Ovary (tissue), 9 donors: ENCODE measurements around the gene ANKRD10. TPM values are rescaled to one million over a fixed set of nuclear protein-coding genes. Genes with fewer than 3 reads are reported as not detected.

ENCODE experiments used
- DNase-seq, 5 donors: peaks; one replicate each; pipeline ENCODE4 v3.0.0-alpha.2; 2019 to 2020
- H3K27ac ChIP-seq, 2 donors: fragments of 200-600 bp; one replicate each; pipeline versions ENCODE4 v1.5.1 to v1.8.0; 2019 to 2022
- H3K27me3 ChIP-seq: fragments of 200-600 bp; one replicate; pipeline ENCODE4 v1.8.0; 2022
- H3K36me3 ChIP-seq: fragments of 200-600 bp; sonication (generic); one replicate; pipeline ENCODE4 v1.5.1; 2019
- H3K4me1 ChIP-seq: one replicate; pipeline ENCODE4 v1.8.1; 2013; ENCODE audit warnings: mild to moderate bottlenecking, moderate library complexity; ENCODE audit not compliant: insufficient read depth
- H3K4me3 ChIP-seq: fragments of 200-600 bp; sonication (generic); one replicate; pipeline ENCODE4 v1.5.1; 2017
- H3K9me3 ChIP-seq, 2 donors: fragments of 200-600 bp in 1 of 2; sonication (generic) in 1 of 2; one replicate each; pipeline versions ENCODE4 v1.5.1 to v1.8.1; 2013 to 2019; ENCODE audit warnings: mild to moderate bottlenecking in 1 of 2, moderate library complexity in 1 of 2
- CTCF ChIP-seq, 3 donors: fragments of 450-650 bp in 2 of 3; fragments of 200-600 bp in 1 of 3; IDR thresholded peaks; one replicate each; pipeline versions ENCODE4 v1.5.1 to v1.8.0; 2016 to 2022; ENCODE audit warnings: antibody characterized with exemption in 3 of 3, mild to moderate bottlenecking in 1 of 3
- EP300 ChIP-seq: sonication (generic); formaldehyde crosslinking; IDR thresholded peaks from one replicate; pipeline ENCODE4 v1.6.1; 2017; ENCODE audit warnings: antibody characterized with exemption
- POLR2A ChIP-seq: fragments of 450-650 bp; IDR thresholded peaks from one replicate; pipeline ENCODE4 v1.6.1; 2017; ENCODE audit warnings: antibody characterized with exemption, mild to moderate bottlenecking, moderate library complexity
- WGBS, 3 donors: extraction: QIAGEN DNeasy Blood & Tissue Kit in 1 of 3; methylation state at CpG; one replicate each; pipeline versions ENCODE4 v1.1.5 to v1.1.7; 2013 to 2017; 5-methylcytosine and 5-hydroxymethylcytosine counted together
- intact Hi-C, 4 donors: fragments of 100-400 bp; cut with DNase I; formaldehyde crosslinking; loops; one replicate each; pipeline versions ENCODE4 v1.11.0 to v1.15.1; 2022 to 2023
- polyA plus RNA-seq, 2 donors: library from polyadenylated mRNA; stranded (reverse); fragments of 200-250 nt in 1 of 2; fragments of 350-450 nt in 1 of 2; fragmentation: Illumina TruSeq in 1 of 2; extraction: RNeasy Lipid Tissue Mini Kit (QIAGEN cat#74804) in 1 of 2; gene quantifications; one replicate each; pipeline ENCODE4 v1.2.3, GENCODE V29; 2013 to 2014
- total RNA-seq, 7 donors: library from RNA; depleted of rRNA in 2 of 7; stranded (reverse); fragments of >200 nt in 2 of 7; fragmentation: NEBNext Ultra II Directional in 3 of 7; extraction: Animal tissue kit (Norgen Biotek cat#: 25700) in 3 of 7; gene quantifications; one replicate each; pipeline versions ENCODE4 v1.1.0 to v1.2.4, GENCODE V29; 2016 to 2023
- donor health status: DM: no; HTN: no; CAD: no; lungs with moderate emphysema.
- donor health status: DM: no; HTN: no; CAD: no.
- donor health status: Bipolar disorder and iron deficiency.
- donor health status: DM: yes; HTN: yes; CAD: no.
- donor health status: DM: no; HTN: no; CAD: no.
- donor health status: DM: yes; HTN: yes; CAD: no.

The ANKRD10 gene
- total and polyA plus RNA-seq, 9 donors, result 62.4 to 172 (median 129) TPM

- no peaks in the 10 kb centered on the region for H3K27me3 ChIP-seq
- no peaks in the 10 kb centered on the region for H3K36me3 ChIP-seq
- 88 to 89% (median 88%) methylated on average over 3 of the region's 3 CpGs for WGBS, 3 donors
- intact Hi-C loops, result no loop called here
- peaks cover 0 to 9% of the 10 kb centered on the region in 2 donors for H3K9me3 ChIP-seq
- no peak overlapping the region for H3K4me3 ChIP-seq
- H3K27ac ChIP-seq, result no peak overlapping the region
- H3K4me1 ChIP-seq, result no peaks in the 10 kb centered on the region
- DNase-seq, result no peak
- TF ChIP-seq CTCF (IDR thresholded peaks at IDR 0.05) (no peak), EP300 (no peak), POLR2A (no peak)
Measured at GRCh38 chr13:110929104-110929777, 14.4 kb upstream of the ANKRD10 start.

- Histone ChIP-seq H3K27me3 (no peaks in the 10 kb centered on the region), H3K9me3 (no peaks in the 10 kb centered on the region), H3K27ac (no peak overlapping the region), H3K4me1 (no peaks in the 10 kb centered on the region), H3K36me3 (no peaks in the 10 kb centered on the region), H3K4me3 (no peak overlapping the region)
- no peak for DNase-seq
- TF ChIP-seq POLR2A (no peak), CTCF (IDR thresholded peaks at IDR 0.05) (no peak), EP300 (no peak)
- 64 to 72% (median 70%) methylated on average over 8 of the region's 8 CpGs for WGBS, 3 donors
- intact Hi-C loops, result no loop called here
Measured at GRCh38 chr13:110925023-110925612, 10.2 kb upstream of the ANKRD10 start.

GRCh38 chr13:110924639-110924934, 9.7 kb upstream of the ANKRD10 start:
- intact Hi-C loops, result no loop called here
- TF ChIP-seq POLR2A (no peak), CTCF (IDR thresholded peaks at IDR 0.05) (no peak), EP300 (no peak)
- no peak for DNase-seq
- Histone ChIP-seq H3K4me3 (no peak overlapping the region), H3K36me3 (no peaks in the 10 kb centered on the region), H3K27ac (no peak overlapping the region), H3K4me1 (no peaks in the 10 kb centered on the region), H3K27me3 (no peaks in the 10 kb centered on the region), H3K9me3 (no peaks in the 10 kb centered on the region)
- WGBS, 3 donors, result 83 to 86% (median 84%) methylated on average over 4 of the region's 4 CpGs

GRCh38 chr13:110923777-110924638, 9.1 kb upstream of the ANKRD10 start:
- Histone ChIP-seq H3K36me3 (no peaks in the 10 kb centered on the region), H3K27ac (no peak overlapping the region), H3K9me3 (no peaks in the 10 kb centered on the region), H3K4me1 (no peaks in the 10 kb centered on the region), H3K4me3 (no peak overlapping the region), H3K27me3 (no peaks in the 10 kb centered on the region)
- TF ChIP-seq EP300, result no peak
- TF ChIP-seq POLR2A, result no peak
- no peak for TF ChIP-seq CTCF (IDR thresholded peaks at IDR 0.05)
- 70 to 81% (median 74%) methylated on average over 4 of the region's 4 CpGs for WGBS, 3 donors
- intact Hi-C loops, result no loop called here
- no peak for DNase-seq
